Spleen (tissue), 11 donors: ENCODE results near the gene SEC61A1. TPM values are rescaled to one million over a fixed set of nuclear protein-coding genes. Genes with fewer than 3 reads are reported as not detected.

Experiments
- DNase-seq: peaks from one replicate; pipeline ENCODE4 v3.0.0-alpha.2; 2020
- H3K27ac ChIP-seq, 8 donors: fragments of 200-600 bp; sonication (generic) in 7 of 8; 1 replicate in 4 of 8; 2 replicates in 4 of 8; pipeline versions ENCODE4 v1.5.0 to v1.8.0; 2016 to 2021; ENCODE audit warnings: inconsistent platforms in 4 of 8, mild to moderate bottlenecking in 4 of 8, moderate library complexity in 1 of 8
- H3K27me3 ChIP-seq, 7 donors: fragments of 200-600 bp; sonication (generic) in 6 of 7; replicated peaks in 1 of 7; 1 replicate in 4 of 7; 2 replicates in 3 of 7; pipeline versions ENCODE4 v1.5.0 to v1.8.0; 2016 to 2021; ENCODE audit warnings: inconsistent platforms in 3 of 7, mild to moderate bottlenecking in 1 of 7
- H3K36me3 ChIP-seq, 6 donors: fragments of 200-600 bp; sonication (generic) in 5 of 6; 1 replicate in 4 of 6; 2 replicates in 2 of 6; pipeline versions ENCODE4 v1.5.0 to v1.8.0; 2016 to 2021; ENCODE audit warnings: inconsistent platforms in 2 of 6
- H3K4me1 ChIP-seq, 6 donors: fragments of 200-600 bp; sonication (generic) in 5 of 6; 1 replicate in 3 of 6; 2 replicates in 3 of 6; pipeline versions ENCODE4 v1.5.0 to v1.8.0; 2016 to 2021; ENCODE audit warnings: inconsistent platforms in 3 of 6
- H3K4me3 ChIP-seq, 8 donors: fragments of 200-600 bp; sonication (generic) in 7 of 8; 1 replicate in 4 of 8; 2 replicates in 4 of 8; pipeline versions ENCODE4 v1.5.0 to v1.8.0; 2016 to 2021; ENCODE audit warnings: inconsistent platforms in 4 of 8, mild to moderate bottlenecking in 4 of 8, moderate library complexity in 2 of 8
- H3K9me3 ChIP-seq, 8 donors: fragments of 200-600 bp; sonication (generic) in 7 of 8; 1 replicate in 4 of 8; 2 replicates in 4 of 8; pipeline versions ENCODE4 v1.5.0 to v1.8.0; 2016 to 2021; ENCODE audit warnings: inconsistent platforms in 4 of 8
- CTCF ChIP-seq, 11 experiments: fragments of 200-600 bp in 7 of 11; fragments of 450-650 bp in 4 of 11; sonication (generic) in 4 of 11; IDR thresholded peaks in 8 of 11; conservative IDR thresholded peaks in 3 of 11; 1 replicate in 7 of 11; 2 replicates in 4 of 11; pipeline versions ENCODE4 v1.4.0 to v1.8.0; 2016 to 2021; ENCODE audit warnings: antibody characterized with exemption in 11 of 11, inconsistent platforms in 4 of 11, mild to moderate bottlenecking in 1 of 11
- POLR2A ChIP-seq, 3 donors: fragments of 450-650 bp; IDR thresholded peaks; one replicate each; pipeline ENCODE4 v1.5.1; 2017; ENCODE audit warnings: antibody characterized with exemption in 3 of 3, mild to moderate bottlenecking in 1 of 3
- POLR2AphosphoS5 ChIP-seq, 3 donors: sonication (generic); formaldehyde crosslinking; IDR thresholded peaks; one replicate each; pipeline ENCODE4 v1.5.1; 2017; ENCODE audit warnings: antibody characterized with exemption in 3 of 3
- WGBS, 5 donors: extraction: QIAGEN DNeasy Blood & Tissue Kit in 3 of 5; methylation state at CpG; one replicate each; pipeline versions ENCODE4 v1.1.5 to v1.1.7; 2013 to 2018; 5-methylcytosine and 5-hydroxymethylcytosine counted together
- intact Hi-C: fragments of 100-400 bp; cut with DNase I; formaldehyde crosslinking; loops from one replicate; pipeline ENCODE4 v1.15.0; 2023; ENCODE audit warnings: low total_unique reads
- polyA plus RNA-seq, 3 donors: library from polyadenylated mRNA; stranded (reverse); fragments of 200-250 nt; gene quantifications; one replicate each; pipeline ENCODE4 v1.2.1, GENCODE V29; 2013
- total RNA-seq, 7 donors: library from RNA; depleted of rRNA in 3 of 7; stranded (reverse); fragments of >200 nt in 3 of 7; fragmentation: NEBNext Ultra II Directional in 4 of 7; extraction: Animal tissue kit (Norgen Biotek cat#: 25700) in 4 of 7; gene quantifications; one replicate each; pipeline versions ENCODE4 v1.1.0 to v1.2.1, GENCODE V29; 2016 to 2021
- donor health status: healthy with polysubstance abuse.
- donor health status: DM: no; HTN: no; CAD: no; lungs with moderate emphysema.
- donor health status: DM: no; HTN: no; CAD: no.
- donor health status: Bipolar disorder and iron deficiency.
- donor health status: healthy.
- donor health status: DM: no; HTN: no; CAD: no.
- donor health status: DM: yes; HTN: yes; CAD: no.

Gene SEC61A1
- total and polyA plus RNA-seq, 10 donors = 49.0 to 136 (median 114) TPM

DNA sequence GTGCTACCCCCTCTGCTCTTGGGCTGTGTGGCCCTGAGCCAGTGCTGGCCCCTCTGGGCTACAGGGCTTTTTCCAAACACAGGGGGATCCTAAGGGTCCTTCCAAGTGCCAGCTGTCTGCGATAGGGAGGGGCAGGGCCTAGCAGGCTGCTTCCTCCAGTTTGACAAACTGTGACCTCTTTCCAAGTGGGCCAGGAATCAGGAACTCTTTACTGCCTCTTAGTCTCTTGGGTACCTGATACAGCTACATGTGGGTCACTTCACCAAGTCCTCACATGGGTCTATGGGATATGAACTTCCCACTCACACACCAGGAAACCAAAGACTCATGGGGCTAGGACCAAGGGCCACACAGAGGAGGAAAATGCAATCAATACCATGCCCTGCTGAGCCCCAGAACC lies 25.4 kb downstream of the SEC61A1 start:
- DNase-seq = no peak
- intact Hi-C loops = no loop called here
- WGBS, 5 donors = 0 to 71% (median 56%) methylated on average over 1 of the region's 1 CpG
- Histone ChIP-seq H3K4me3 (peak overlapping the region in 1 of 8 donors; percentile 78), H3K9me3 (no peaks in the 10 kb centered on the region), H3K36me3 (peaks cover 0 to 56% (median 28%) of the 10 kb centered on the region in 6 donors), H3K27ac (peak overlapping the region in 1 of 8 donors; percentile 33), H3K27me3 (peaks cover 0 to 16% (median 0%) of the 10 kb centered on the region in 7 donors), H3K4me1 (peaks cover 8 to 53% (median 33%) of the 10 kb centered on the region in 6 donors)
- TF ChIP-seq POLR2A (IDR thresholded peaks at IDR 0.05) (no peak), POLR2AphosphoS5 (IDR thresholded peaks at IDR 0.05) (no peak), CTCF (IDR thresholded peaks at IDR 0.05 in 8 of 11, conservative IDR thresholded peaks at IDR 0.05 in 3 of 11) (no peak)

- Histone ChIP-seq H3K27me3 (peaks cover 0 to 16% (median 0%) of the 10 kb centered on the region in 7 donors), H3K36me3 (peaks cover 0 to 56% (median 29%) of the 10 kb centered on the region in 6 donors), H3K9me3 (no peaks in the 10 kb centered on the region), H3K4me1 (peaks cover 8 to 46% (median 30%) of the 10 kb centered on the region in 6 donors), H3K27ac (no peak overlapping the region), H3K4me3 (no peak overlapping the region)
- DNase-seq = no peak
- TF ChIP-seq CTCF (IDR thresholded peaks at IDR 0.05 in 8 of 11, conservative IDR thresholded peaks at IDR 0.05 in 3 of 11) (no peak), POLR2A (IDR thresholded peaks at IDR 0.05) (no peak), POLR2AphosphoS5 (IDR thresholded peaks at IDR 0.05) (no peak)
- intact Hi-C loops = no loop called here
- WGBS, 5 donors = 93 to 97% (median 95%) methylated on average over 5 of the region's 5 CpGs
Measured at GRCh38 chr3:128078322-128078721, 26.1 kb downstream of the SEC61A1 start.

GRCh38 chr3:128078875-128079274 lies 26.6 kb downstream of the SEC61A1 start:
- WGBS, 5 donors = 94 to 97% (median 96%) methylated on average over 6 to 8 of the region's 8 CpGs
- Histone ChIP-seq H3K27ac (no peak overlapping the region), H3K4me3 (no peak overlapping the region), H3K27me3 (peaks cover 0 to 16% (median 0%) of the 10 kb centered on the region in 7 donors), H3K4me1 (peaks cover 8 to 41% (median 28%) of the 10 kb centered on the region in 6 donors), H3K9me3 (no peaks in the 10 kb centered on the region), H3K36me3 (peaks cover 0 to 57% (median 31%) of the 10 kb centered on the region in 6 donors)
- intact Hi-C loops = no loop called here
- no peak for DNase-seq
- TF ChIP-seq POLR2AphosphoS5 (IDR thresholded peaks at IDR 0.05) = no peak
- TF ChIP-seq POLR2A (IDR thresholded peaks at IDR 0.05) = no peak
- TF ChIP-seq CTCF (IDR thresholded peaks at IDR 0.05 in 8 of 11, conservative IDR thresholded peaks at IDR 0.05 in 3 of 11) = no peak

GRCh38 chr3:128079823-128080222 lies 27.6 kb downstream of the SEC61A1 start:
- intact Hi-C loops = no loop called here
- no peak for DNase-seq
- 89 to 99% (median 95%) methylated on average over 8 to 9 of the region's 9 CpGs for WGBS, 5 donors
- Histone ChIP-seq H3K36me3 (peaks cover 0 to 66% (median 40%) of the 10 kb centered on the region in 6 donors), H3K9me3 (no peaks in the 10 kb centered on the region), H3K4me3 (no peak overlapping the region), H3K27me3 (peaks cover 0 to 16% (median 0%) of the 10 kb centered on the region in 7 donors), H3K27ac (no peak overlapping the region), H3K4me1 (peaks cover 8 to 31% (median 26%) of the 10 kb centered on the region in 6 donors)
- TF ChIP-seq CTCF (IDR thresholded peaks at IDR 0.05 in 8 of 11, conservative IDR thresholded peaks at IDR 0.05 in 3 of 11) (no peak), POLR2AphosphoS5 (IDR thresholded peaks at IDR 0.05) (no peak), POLR2A (IDR thresholded peaks at IDR 0.05) (no peak)
